Heart left ventricle (tissue), 13 donors: ENCODE data around the gene DOCK2.

Source experiments
- CTCF ChIP-seq, 12 donors: fragments of 200-600 bp; sonication (generic) in 4 of 12; IDR thresholded peaks; one replicate each; pipeline versions ENCODE4 v1.5.0 to v1.8.0; 2018 to 2022; ENCODE audit warnings: antibody characterized with exemption in 12 of 12, mild to moderate bottlenecking in 5 of 12
- POLR2A ChIP-seq, 2 donors: fragments of 450-650 bp; IDR thresholded peaks; one replicate each; pipeline ENCODE4 v1.6.1; 2017; ENCODE audit warnings: antibody characterized with exemption in 2 of 2, mild to moderate bottlenecking in 2 of 2, moderate library complexity in 2 of 2
- donor health status: ischemic (EF 13 %, LVEDD 7.1; RV severe dilation, severe dysfunction).
- donor health status: DM: no; HTN: yes; CAD: no.
- donor health status: DM: no; HTN: no; CAD: no.
- donor health status: ischemic (EF 25% LVEDD 6.9; RV normal size, moderate dysfunction).
- donor health status: ischemic (EF 25% LVEDD 5.7; RV mildly dilated, moderate dysfunction).
- donor health status: ischemic (EF 35%, LVEDD 5.7; RV mildly dilated, moderate dysfunction).
- donor health status: nonischemic (EF 11% LVEDD 7.7; RV severe dilation, severe dysfunction).
- donor health status: DM: yes; HTN: yes; CAD: no.
- donor health status: PGD.
- donor health status: ischemic (EF 29% LVEDD 5.4; RV normal size, mild dysfunction).
- donor health status: nonischemic (EF 23%, LVEDD 6.1; RV moderate dilation, normal function).

- TF ChIP-seq POLR2A (IDR thresholded peaks at IDR 0.05): no peak
- TF ChIP-seq CTCF (IDR thresholded peaks at IDR 0.05): no peak
Observed at GRCh38 chr5:170057311-170057710, 420.2 kb downstream of the DOCK2 start.
